AG09319 (cell line): ENCODE results near the gene IZUMO2.

Experiments
- DNase-seq: peaks from one replicate; pipeline ENCODE4 v3.0.0-alpha.2; 2010; ENCODE audit warnings: low read depth; ENCODE audit errors: extremely low read depth
- CTCF ChIP-seq: IDR thresholded peaks from 2 replicates; pipeline ENCODE4 v1.5.1; 2011; ENCODE audit warnings: low read depth, mild to moderate bottlenecking, inconsistent platforms, low read length, moderate library complexity

Gene IZUMO2

DNA sequence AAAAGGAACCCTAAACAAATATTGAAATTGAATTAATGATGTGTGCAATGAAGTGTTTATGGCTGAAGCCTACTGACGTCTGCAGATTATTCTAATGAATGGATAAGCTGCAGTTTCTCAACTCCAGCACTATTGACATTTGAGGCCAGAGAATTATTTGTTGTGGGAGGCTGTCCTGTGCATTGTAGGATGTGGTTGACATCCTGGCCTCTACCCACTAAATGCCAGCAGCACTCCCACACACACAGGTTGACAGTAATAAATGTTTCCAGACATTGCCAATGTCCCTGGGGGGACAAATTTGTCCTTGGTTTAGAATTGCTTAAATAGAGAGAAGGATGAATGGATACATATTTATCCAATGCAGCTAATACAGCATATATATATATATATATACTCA lies 21.1 kb upstream of the IZUMO2 start:
- no peak for DNase-seq
- TF ChIP-seq CTCF = no peak

DNA sequence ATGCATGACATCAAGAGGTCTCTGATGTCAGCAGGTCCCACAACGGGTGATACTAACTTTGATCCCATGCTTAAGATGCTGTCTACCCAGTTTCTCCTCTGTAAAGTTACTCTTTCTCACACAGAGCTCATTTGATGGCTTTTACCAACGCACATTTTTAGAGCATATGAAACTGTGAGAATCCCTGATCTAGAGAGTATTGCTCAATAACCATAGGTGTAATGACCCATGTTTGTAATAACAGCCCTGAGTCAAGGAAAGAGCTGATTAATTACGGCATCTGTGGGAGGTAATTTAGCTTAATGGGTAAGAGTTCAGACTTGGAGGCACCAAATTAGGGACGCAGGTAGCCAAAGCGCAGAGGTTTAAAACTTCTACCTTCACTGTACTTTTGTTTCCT lies 18.0 kb upstream of the IZUMO2 start:
- no peak for TF ChIP-seq CTCF
- DNase-seq = no peak

GRCh38 chr19:50178859-50179537 lies 15.9 kb upstream of the IZUMO2 start:
- DNase-seq = no peak
- no peak for TF ChIP-seq CTCF

DNA sequence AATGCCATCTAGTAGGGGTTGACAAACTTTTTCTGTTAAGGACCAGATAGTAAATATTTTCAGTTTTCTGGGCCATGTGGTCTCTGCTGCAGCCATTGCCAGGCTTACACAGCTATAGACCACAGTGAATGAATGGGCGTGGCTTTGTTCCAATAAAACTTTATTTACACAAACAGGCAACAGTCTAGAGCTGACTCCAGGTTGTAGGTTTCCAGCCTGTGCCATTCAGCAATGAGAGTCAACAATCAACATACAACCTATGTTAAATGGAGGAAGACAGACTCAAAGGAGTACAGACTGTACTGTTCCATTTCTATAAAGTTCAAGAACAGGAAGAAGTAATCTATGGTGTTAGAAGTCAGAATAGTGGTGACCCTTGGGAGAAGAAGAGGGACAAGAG lies 15.2 kb upstream of the IZUMO2 start:
- no peak for TF ChIP-seq CTCF
- DNase-seq = no peak

GRCh38 chr19:50176775-50177174 lies 13.7 kb upstream of the IZUMO2 start:
- no peak for TF ChIP-seq CTCF
- DNase-seq = no peak

GRCh38 chr19:50175924-50176323 lies 12.8 kb upstream of the IZUMO2 start:
- no peak for TF ChIP-seq CTCF
- DNase-seq = no peak

- TF ChIP-seq CTCF = no peak
- no peak for DNase-seq
These were observed 11.2 kb upstream of the IZUMO2 start for GRCh38 chr19:50174100-50174793.
